IPS-NIHi7 (cell line): ENCODE measurements around the gene SRC.
A peak's percentile ranks its signal among the peaks of the same experiment; 100 is the strongest.

Source experiments
- DNase-seq: peaks from one replicate; pipeline ENCODE4 v3.0.0; 2012; ENCODE audit warnings: mixed read lengths; ENCODE audit errors: extremely low spot score

Gene SRC

DNA sequence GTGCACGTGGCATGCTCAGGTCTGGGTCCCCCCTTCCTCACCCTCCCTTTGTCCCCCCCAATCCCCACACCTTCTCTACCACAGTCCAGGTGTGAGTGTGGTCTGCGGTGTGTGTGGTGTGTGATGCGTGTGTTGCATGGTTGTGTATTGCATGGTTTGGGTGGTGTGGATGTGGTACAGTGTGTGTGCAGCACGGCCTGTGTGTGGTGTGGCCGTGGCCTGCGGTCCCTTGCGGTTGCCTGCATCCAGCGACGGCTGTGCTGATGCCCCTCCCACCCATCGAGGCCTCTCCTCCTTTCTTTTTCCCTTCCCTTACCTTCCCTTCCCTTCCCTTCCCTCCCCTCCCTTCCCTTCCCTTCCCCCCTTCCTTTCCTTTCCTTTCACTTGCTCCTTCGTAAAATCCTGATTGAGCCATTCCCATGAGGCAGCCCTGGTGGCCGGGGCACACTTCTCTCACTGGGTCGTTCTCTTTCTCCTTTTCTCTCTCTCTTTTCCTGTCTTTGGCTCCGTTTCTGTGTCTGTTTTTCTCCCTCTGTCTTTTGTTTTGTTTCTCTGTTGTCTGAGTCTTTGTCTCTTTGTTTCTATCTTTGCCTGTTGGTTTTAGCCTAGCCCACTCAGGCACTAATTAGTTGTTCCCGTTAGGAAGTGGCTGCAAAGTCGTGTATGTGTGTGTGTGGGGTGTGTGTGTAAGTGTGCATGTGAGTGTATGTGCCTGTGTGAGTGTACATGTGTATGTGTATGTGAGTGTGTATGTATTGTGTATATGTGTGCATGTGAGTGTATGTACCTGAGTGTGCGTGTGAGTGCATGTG lies 65.7 kb downstream of the SRC start:
- DNase-seq, result peak; percentile 42

DNA sequence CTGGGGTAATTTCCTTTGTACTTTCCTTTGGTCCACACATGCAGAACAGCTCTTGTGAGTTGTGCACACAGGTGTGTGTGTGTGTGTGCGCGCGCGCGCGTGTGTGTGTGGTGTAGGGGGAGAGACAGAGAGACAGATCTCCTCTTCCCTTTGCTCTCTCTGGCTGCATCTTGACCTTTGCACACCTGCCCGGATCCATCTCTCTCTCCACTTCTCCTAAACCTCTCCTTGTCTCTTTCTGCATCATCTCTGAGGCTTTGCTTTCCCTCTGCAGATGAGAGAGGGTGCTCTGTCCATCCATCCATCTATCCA lies 67.0 kb downstream of the SRC start:
- no peak for DNase-seq

DNA sequence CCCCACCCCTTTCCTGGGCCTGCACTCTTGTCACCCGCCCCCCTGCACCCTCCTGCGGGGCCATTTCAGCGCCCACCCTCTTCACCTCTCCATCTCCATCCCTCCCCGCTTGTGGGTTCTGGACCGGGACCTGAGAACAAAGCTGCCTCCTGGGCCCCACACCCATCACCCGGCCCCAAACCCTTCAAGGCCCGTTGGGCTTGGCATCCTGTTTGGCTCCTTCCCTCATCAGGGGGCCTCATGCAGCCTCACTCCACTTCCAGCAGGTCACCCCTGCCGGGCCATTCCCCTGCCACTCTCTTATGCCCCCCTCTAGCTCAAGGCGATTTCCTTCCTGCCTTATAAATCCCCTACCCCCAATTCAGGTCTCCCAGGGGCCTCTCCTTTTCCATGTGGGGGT lies 67.4 kb downstream of the SRC start:
- DNase-seq, result no peak

DNA sequence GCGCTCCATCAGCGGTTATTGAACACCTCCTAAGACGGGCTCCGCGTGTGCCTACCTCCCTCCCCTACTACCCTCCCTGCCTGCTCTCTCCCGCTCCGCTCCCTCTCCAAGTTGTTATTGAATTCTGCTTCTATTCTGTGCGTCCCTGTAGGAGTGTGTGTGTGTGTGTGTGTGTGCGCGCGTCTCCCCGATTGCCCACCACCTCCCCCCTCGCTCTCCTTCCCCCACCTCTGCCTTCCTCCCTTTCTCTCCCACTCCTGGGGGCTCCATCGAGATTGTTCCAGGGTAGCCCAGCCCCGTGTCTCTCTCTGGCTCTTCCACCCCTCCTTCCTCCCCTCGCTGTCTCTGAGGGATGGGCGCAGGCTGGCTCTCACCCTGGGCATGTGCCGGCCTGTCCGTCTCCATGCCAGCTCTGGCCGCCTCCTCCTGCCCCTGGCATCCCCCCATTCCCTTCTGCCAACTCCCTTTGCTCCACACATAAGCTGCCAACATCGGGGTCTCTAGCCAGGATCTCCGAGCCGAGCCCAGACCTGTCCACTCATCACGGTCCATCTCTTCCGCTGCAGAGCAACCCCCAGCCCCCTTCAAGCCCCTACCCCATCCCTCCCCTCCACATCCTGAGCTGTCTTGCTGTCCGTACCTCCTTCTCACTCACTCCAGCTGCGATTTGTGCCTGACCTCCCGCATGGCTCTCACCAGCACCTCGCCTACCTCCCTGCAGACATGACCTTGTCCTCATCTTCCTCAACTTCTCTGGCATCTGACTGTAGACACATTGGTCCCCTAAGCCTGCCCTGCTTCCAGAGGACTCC lies 68.5 kb downstream of the SRC start:
- DNase-seq, result no peak

DNA sequence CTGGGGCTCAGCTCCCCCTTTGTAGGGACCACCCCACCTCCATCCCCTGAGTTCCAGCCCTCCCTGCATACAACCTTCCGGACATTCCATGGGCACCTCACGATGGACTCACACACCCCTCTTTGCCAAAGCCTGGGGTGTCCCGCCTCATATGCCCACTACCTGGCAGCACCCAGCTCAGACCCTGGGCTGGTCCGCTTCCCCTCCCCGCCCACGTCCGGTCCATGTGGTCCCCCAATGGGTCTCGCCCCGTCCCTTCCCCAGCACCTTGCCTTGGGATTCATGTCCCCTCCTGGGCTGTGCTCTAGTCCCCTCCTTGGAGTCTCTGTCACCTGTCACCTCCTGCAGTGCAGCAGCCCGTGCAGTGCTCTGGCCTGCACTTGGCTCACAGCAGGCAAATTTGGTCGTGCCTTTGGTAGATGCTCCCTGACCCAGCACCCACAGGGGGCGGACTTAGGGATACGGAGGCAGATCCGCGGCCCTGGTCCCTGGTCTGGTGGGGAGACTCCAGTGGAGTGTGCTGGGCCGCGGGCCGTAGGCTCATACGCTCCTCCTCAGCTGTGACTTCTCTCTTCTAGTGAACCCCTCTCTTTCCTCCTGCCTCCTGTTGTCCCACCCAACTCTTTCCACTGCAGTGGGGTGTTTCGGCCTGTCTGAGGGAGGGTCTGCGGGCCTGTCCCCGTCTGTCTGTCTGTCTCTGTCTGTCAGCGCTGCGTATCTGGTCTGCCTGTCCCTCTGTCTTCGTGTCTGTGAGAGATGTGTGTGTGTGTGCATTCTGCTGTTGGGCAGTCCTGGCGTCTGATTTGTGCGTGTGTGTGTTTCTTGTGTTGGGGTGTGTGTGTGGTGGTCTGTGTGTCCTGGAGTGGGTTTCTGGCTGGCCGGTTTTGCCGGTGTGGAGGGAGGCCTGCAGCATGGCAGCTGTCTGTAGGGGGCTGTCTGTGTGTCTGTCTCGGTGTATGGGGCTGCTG lies 69.5 kb downstream of the SRC start:
- no peak for DNase-seq

DNA sequence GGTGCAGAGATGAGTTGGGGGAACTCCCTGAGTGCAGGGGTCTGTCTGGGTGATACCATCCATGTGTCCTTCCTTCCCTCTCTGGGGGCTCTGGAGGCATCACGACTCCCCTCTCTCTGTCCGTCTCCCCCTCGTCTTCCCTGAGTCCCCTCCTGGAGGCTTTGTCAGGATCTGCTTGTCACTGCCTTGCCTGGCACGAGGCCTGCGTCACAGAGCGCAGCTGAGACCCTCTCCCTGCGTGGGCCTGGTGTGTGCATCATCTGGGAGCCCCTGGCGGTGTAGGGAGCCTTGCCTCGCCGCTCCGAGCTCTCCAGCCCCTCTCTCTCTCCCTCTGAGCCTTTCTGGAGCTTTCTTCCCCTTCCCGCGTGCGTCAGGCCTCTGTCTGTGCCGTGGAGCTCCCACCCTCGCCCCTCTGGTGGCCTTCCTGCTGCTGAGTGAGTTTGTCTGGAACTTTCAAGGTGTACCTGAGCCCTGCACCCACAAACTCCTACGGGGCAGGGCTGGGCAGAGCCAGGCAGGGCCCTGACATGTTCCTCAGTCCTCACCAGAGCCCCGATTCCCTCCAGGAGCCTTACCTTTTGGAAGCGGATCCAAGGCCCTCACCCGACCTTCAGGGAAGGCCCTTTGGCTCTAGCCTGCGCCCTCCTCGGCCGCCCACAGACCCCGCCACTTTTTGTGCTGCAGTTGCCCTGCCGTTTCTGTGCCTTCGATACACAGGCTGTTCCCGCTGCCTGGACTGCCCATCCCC lies 70.3 kb downstream of the SRC start:
- no peak for DNase-seq

DNA sequence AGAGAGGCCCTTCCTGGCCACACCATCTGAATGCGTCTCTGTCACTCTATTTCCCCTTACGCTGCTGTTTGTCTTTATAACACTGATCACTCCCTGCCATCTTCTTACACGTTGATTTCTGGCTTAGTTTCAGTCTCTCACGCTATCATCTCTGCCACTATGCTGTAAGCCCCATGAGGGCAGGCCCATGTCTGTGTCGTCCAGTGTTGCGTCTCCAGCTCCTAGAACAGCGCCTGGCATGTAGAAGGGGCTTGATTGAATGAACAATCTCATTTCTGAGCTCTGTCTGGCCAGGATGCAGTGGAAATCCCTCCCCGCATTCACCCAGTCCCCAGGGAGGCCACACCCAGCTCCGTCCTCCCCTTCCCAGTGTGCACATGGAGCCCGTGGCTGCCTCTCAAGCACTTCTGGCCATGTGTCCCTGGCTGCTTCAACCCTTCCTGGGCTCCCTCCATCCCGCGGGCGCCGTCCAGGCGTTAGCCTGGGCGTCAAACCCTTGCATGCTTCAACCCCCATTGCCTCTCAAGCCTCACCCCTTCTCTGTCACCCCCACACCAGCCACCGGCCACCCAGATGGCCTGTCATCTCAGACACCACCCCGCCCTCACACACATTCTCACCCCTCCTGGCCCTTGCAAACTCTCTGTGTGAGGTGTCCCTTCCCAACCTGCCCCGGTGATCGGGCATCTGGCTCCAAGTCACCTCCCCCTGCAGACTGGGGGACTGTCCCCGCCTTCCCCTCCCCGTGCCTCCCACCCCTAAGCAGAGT lies 71.1 kb downstream of the SRC start:
- DNase-seq, result no peak

DNA sequence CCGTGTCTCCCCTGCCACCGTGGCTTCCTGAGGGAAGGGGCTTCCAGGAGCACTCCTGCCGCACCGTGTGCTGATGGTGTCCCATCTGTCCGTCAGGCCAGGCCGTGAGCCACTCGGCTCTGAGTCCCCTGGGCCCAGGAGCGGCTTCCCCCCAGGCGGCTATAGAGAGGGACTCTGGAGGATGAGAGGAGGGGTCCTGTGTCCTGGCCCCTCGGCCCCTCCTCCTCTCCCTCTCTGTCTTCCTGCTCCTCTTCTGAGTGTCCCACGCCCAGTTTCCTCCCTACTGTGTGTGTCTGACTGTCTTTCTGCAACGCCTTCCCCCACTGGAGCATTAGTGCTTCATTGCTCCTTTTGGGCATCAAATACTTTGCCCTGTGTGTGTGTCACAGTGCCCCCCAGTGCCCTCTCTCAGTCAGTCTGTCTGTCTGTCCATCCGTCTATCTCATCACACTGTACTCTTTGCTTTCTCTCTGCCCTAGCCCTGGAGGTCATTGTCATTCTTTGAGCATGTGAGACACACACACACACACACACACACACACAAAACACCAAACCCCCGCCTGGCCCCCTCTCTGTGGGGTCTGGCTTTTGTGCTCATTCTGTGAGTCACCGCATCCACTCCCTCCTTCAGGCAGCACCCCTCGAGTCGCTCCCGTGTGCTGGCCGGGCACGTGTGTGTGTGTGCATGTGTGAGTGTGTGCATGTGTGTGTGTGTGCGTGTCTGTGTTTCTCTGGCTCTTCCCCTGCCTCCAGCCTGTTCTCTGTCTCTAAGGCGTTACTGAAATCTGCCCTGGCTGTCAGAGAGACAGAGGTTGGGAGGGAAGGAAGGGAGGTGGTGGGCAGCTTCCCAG lies 71.9 kb downstream of the SRC start:
- DNase-seq, result no peak

DNA sequence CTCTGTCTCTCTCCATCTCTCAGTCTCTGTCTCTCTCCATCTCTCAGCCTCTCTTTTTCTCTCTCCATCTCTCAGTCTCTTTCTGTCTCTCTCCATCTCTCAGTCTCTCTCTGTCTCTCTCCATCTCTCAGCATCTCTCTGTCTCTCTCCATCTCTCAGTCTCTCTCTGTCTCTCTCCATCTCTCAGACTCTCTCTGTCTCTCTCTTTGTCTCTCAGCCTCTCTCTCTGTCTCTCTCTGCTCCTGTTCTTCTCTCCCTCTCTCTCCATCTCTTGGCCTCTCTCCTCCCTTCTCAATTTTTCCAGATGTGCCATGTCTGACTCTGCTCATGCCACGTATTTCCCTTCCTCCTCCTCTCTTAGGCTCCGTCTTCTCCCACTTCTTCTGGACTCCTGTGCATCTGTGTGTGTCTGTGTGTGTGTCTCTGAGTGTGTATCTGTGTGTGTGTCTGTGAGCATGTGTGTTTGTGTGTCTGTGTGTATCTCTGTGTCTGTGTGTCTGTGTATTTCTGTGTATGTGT lies 72.7 kb downstream of the SRC start:
- DNase-seq, result no peak

DNA sequence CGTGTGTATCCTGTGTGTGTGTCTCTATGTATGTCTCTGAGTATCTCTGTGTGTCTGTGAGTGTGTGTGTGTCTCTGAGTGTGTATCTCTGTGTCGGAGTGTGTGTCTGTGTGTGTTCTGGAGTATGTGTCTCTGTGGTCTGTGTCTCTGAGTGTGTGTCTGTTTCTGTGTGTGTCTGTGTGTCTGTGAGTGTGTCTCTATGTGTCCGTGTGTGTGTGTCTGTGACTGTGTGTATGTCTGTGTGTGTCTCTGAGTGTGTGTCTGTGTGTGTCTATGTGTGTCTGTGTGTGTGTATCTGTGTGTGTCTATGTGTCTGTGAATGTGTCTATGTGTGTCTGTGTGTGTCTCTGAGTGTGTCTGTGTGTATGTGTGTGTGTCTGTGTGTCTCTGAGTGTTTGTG lies 73.4 kb downstream of the SRC start:
- DNase-seq, result no peak

DNA sequence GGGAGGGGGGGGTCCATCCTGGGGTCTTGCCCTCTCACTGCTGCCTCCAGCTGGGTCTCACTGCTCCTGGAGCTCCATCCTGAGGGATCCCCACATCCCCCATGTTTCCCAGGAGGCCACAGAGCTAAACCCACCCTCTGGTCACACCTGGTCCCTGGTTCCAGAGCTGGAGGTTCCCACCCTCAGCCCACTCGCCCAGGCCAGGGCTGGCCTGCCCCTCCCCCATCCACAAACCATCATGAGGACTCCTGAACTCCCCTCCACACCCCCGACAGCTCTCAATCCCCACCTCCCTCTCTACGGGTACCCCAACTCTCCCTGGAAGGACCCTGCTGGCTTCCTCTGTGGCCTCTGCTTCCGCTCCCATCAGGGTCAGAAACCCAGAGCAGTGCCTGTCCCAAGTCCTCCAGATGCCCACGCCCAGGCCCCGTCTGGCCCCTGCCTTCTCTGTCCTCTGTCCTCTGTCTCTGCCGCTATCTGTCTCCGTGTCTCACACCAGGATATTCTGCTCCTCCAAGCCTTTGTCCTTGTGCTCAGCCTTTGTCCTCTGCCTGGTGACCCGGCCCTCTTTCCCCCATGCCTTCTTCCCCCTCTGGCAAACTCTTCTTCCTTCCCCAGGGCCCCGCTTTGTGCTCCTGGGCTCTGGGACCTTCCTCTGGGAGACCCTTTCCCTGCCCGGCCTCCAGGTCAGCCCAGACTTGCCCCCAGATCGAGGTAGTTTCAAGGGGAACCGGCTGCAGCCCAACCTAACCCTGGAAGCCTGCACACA lies 74.0 kb downstream of the SRC start:
- no peak for DNase-seq

DNA sequence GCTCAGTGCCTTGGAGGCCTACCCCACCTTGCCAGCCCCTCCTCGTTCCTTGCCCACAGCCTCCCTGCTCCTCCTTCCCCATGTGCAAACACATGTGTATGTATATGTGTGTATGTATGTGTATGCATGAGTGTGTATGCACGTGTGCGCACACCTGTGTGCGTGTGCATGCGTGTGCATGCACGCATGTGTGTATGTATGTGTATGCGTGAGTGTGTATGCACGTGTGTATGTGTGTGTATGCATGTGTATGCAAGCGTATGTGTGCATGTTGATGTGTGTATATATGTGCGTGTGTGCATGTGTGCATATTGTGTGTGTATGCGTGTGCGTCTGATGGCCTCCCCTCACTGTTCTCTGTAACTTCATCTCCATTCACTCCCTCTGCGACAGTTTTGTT lies 74.7 kb downstream of the SRC start:
- DNase-seq, result no peak

DNA sequence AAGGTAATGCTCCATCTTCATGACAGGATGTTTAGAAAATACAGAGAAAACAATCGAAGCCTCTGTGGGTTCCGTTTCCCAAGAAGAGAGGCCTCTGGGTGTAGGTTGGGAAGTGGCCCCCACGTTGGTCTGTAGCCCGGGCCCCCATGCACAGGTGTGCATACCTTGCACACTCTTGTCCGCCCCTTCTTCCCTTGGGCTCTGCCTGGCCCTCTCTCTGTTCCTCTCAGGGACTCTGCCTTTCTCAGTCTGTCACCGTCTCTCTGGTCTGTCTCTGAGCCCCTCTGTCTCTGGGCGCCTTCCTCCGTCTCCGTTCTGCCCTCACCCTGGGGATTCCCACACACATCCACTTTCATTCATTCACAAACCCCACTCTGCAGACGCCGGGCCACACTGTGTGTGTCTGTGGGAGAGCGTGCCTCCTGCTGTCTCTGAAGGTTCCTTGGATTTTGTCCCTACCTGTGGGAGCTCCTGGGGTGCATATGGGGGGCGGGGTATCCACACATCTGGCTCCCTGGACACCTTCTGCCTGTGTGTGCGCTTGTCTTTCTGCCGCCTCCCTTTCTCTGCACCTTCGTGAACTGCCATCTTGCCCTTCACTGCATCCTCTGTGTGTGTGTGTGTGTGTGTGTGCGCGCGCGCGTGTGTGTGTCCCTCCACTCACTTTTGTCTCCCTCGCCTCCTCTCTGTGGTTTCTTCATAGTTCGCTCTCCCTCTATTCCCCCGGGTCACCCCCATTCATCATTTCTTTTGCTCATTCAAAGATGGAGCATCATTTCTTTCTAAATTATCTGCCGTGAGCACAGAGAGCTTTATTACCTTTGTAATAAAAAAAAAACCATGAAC lies 75.3 kb downstream of the SRC start:
- DNase-seq, result no peak

DNA sequence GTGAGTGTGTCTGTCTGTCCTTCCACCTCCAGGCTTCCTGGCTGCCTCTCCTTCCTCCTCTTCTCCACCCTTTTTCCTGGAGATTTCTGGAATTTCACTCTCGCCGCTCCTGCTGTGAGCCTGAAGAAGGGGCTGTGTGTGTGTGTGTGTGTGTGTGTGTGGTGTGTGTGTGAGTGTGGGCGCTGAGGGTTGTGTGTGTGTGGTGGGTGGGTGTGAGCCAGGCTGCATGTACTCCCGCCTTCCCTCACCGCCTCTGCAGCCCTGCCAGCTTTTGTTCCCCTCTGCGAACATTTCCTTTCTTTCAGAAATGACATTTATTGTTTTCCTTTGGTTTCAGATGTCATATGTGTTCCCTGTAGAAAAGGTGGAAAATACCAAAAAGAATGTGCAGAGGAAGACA lies 76.0 kb downstream of the SRC start:
- DNase-seq, result no peak

DNA sequence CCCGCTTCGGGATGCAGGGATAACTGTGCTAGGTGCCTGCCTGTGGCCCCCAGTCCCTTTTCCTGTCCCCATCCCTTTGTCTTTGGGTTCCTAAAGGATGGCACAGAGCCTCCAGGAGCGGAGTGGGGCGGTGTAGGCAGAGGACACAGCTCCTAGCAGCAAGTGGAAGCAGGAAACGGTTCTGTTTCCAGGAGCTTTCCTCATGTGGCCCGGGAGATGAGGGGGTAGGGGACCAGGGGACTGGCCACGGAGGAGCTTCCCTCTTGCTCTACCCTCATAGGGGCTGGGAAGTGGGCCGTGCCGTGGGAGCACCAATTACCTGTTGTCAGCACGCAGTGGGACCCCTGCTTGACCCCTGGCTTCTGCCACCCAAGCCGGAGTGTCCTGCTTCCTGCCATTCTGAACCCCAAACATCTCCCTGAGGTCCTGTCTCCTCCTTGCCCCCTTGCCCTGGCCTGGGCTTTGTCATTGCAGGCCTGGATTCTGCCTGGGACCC lies 76.9 kb downstream of the SRC start:
- DNase-seq, result no peak

DNA sequence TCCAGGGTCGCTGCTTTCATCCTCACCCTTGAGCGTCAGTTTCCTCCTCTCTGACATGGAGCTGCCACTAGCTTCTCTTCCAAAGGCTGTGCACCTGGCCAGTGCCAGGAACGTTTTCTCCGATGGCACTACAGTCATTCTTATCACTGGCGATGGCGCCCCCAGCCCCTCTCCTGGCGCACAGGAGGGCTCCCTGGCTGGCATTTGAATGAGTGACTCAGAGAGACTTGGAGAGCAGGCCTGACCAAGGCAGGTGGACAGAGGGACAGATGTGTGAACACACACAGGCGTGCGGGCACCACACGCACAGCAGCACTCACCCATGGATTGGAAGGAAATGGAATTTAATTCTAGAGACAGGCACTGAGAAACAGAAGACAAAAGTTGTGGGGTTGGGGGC lies 77.6 kb downstream of the SRC start:
- no peak for DNase-seq

DNA sequence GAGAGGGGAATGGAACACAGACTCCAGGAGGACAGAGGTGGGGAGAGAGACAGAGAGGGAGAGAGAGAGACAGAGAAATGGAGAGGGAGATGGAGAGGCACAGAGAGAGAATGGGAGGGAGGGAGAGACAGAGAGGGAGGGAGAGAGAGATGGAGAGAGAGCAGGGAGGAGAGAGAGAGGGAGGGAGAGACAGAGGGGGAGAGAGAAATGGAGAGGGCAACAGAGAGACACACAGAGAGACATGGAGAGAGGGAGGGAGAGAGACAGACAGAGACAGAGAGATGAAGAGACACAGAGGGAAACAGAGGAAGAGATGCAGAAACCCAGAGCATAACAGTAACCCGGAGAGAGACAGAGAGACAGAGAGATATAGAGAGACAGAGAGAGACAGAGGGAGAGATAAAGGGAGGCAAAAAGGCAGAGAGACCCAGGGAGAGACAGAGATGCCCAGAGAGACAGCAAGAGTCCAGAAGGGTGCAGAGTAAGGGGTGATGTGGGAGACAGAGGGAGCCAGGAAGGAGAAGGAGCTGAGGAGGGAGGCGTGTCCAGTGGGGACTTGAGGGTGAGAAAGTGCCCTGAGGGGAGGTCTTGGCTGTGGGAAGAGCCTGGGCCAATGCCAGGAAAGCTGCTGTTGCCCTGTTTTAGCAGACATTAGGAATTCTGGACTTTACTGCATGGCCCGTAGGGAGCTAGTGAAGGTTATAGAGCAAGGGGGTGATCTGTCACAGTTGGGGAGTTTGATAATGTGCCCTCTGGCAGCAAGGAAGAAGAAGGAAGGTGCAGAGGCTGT lies 78.3 kb downstream of the SRC start:
- DNase-seq, result no peak
